HCT116 (cell line): ENCODE data around the gene SMAD2. TPM values are rescaled to one million over a fixed set of nuclear protein-coding genes. Genes with fewer than 3 reads are reported as not detected.

Experiments
- ATAC-seq: fragments of 200-7000 bp; cut with Tn5 transposase; 2 replicates; pipeline ENCODE4 v1.9.1; 2020; ENCODE audit warnings: mild to moderate bottlenecking, moderate library complexity
- BruUV-seq: library from RNA; stranded (reverse); fragments of 400-500 nt; replicated peaks from 2 replicates; lab custom pipeline; 2021; lab: Mats Ljungman, UMichigan
- CTCF ChIA-PET: fragments of 300-600 bp; sonication (Branson Sonifier 250); formaldehyde crosslinking; loops from one replicate; lab custom pipeline; 2021; ENCODE audit warnings: antibody characterized with exemption; lab: Charles Lee
- POLR2A ChIA-PET: fragments of 300-600, 350-600 bp; sonication (Branson Sonifier 250); formaldehyde crosslinking; loops from one replicate; lab custom pipeline; 2021; ENCODE audit warnings: antibody characterized with exemption; lab: Charles Lee
- RAD21 ChIA-PET, 2 experiments: fragments of 300-600 bp; sonication (Branson Sonifier 250); formaldehyde crosslinking; loops; one replicate each; lab custom pipeline; 2023; ENCODE audit warnings: low total read pairs in 2 of 2; ENCODE audit not compliant: uncharacterized antibody in 2 of 2, unreplicated experiment in 2 of 2, low non-redundant PET in 1 of 2; lab: Charles Lee
- DNase-seq: peaks from one replicate; pipeline ENCODE4 v3.0.0-alpha.2; 2010; ENCODE audit warnings: low read depth, low spot score
- H2AFZ ChIP-seq: fragments of 200-600 bp; shearing (Covaris generic), sonication (generic); 2 replicates; pipeline ENCODE4 v1.6.1; 2017; ENCODE audit warnings: low read depth, mixed run types, mixed read lengths, antibody characterized with exemption, low read length; ENCODE audit not compliant: poor library complexity, severe bottlenecking
- H3K27ac ChIP-seq: 2 replicates; pipeline ENCODE4 v1.5.1; 2012; ENCODE audit warnings: low read depth, low read length
- H3K27me3 ChIP-seq: fragments of 200-600 bp; sonication (generic); 2 replicates; pipeline ENCODE4 v1.6.1; 2016; ENCODE audit warnings: mixed run types, low read length, mixed read lengths; ENCODE audit not compliant: insufficient read depth
- H3K36me3 ChIP-seq, 2 experiments: fragments of 200-500 bp in 1 of 2; fragments of 200-600 bp in 1 of 2; sonication (Bioruptor generic) in 1 of 2; sonication (generic) in 1 of 2; 2 replicates each; pipeline versions ENCODE4 v1.5.1 to v1.6.1; 2014 to 2016; ENCODE audit warnings: low read length in 2 of 2, inconsistent platforms in 1 of 2, mixed read lengths in 1 of 2, mixed run types in 1 of 2; ENCODE audit not compliant: insufficient read depth in 2 of 2, control insufficient read depth in 1 of 2
- H3K4me1 ChIP-seq, 2 experiments: fragments of 200-600 bp in 1 of 2; sonication (generic) in 1 of 2; 2 replicates each; pipeline versions ENCODE4 v1.5.1 to v1.6.1; 2012 to 2017; ENCODE audit warnings: low read length in 2 of 2, inconsistent platforms in 1 of 2, mild to moderate bottlenecking in 1 of 2, mixed read lengths in 1 of 2, mixed run types in 1 of 2, moderate library complexity in 1 of 2; ENCODE audit not compliant: insufficient read depth in 2 of 2, control insufficient read depth in 1 of 2
- H3K4me2 ChIP-seq: fragments of 200-600 bp; sonication (generic); 2 replicates; pipeline ENCODE4 v1.6.1; 2017; ENCODE audit warnings: mixed run types, low read length, mixed read lengths
- H3K4me3 ChIP-seq, 2 experiments: fragments of 200-600 bp in 1 of 2; sonication (generic) in 1 of 2; replicated peaks in 1 of 2; 2 replicates each; pipeline ENCODE4 v1.5.1; 2011 to 2016; ENCODE audit warnings: low read length in 2 of 2, control low read depth in 1 of 2, low read depth in 1 of 2, mild to moderate bottlenecking in 1 of 2, mixed read lengths in 1 of 2, mixed run types in 1 of 2
- H3K79me2 ChIP-seq: fragments of 200-600 bp; sonication (generic); 2 replicates; pipeline ENCODE4 v1.6.1; 2017; ENCODE audit warnings: mild to moderate bottlenecking, mixed run types, low read length, moderate library complexity, mixed read lengths; ENCODE audit not compliant: insufficient read depth
- H3K9ac ChIP-seq: fragments of 200-600 bp; sonication (generic); 2 replicates; pipeline ENCODE4 v1.6.1; 2016; ENCODE audit warnings: low read length, mixed read lengths
- H3K9me2 ChIP-seq: fragments of 200-600 bp; sonication (generic), shearing (Covaris generic); 2 replicates; pipeline ENCODE4 v1.6.1; 2017; ENCODE audit warnings: mixed run types, mild to moderate bottlenecking, moderate library complexity; ENCODE audit not compliant: insufficient read depth
- H3K9me3 ChIP-seq, 2 experiments: fragments of 200-500 bp in 1 of 2; fragments of 200-600 bp in 1 of 2; sonication (Bioruptor generic) in 1 of 2; sonication (generic) in 1 of 2; 2 replicates each; pipeline ENCODE4 v1.6.1; 2014 to 2017; ENCODE audit warnings: low read length in 2 of 2, mixed read lengths in 2 of 2, inconsistent platforms in 1 of 2, low read depth in 1 of 2, mild to moderate bottlenecking in 1 of 2, mixed run types in 1 of 2, moderate library complexity in 1 of 2; ENCODE audit not compliant: control insufficient read depth in 1 of 2, insufficient read depth in 1 of 2
- H4K20me1 ChIP-seq: fragments of 200-600 bp; sonication (generic), shearing (Covaris generic); 2 replicates; pipeline ENCODE4 v1.6.1; 2017; ENCODE audit warnings: mixed run types, mild to moderate bottlenecking, moderate library complexity; ENCODE audit not compliant: insufficient read depth
- CEBPB ChIP-seq: IDR thresholded peaks from 2 replicates; pipeline ENCODE4 v1.6.1; 2012; ENCODE audit warnings: low read depth
- EGR1 ChIP-seq: IDR thresholded peaks from 2 replicates; pipeline ENCODE4 v1.6.1; 2012; ENCODE audit warnings: low read depth
- ELF1 ChIP-seq: IDR thresholded peaks from 2 replicates; pipeline ENCODE4 v1.6.1; 2012; ENCODE audit warnings: low read depth, borderline replicate concordance
- EZH2 ChIP-seq: fragments of 200-600 bp; sonication (generic); IDR thresholded peaks from 2 replicates; pipeline ENCODE4 v1.6.1; 2017; ENCODE audit warnings: antibody characterized with exemption, mixed run types
- EZH2phosphoT487 ChIP-seq: fragments of 200-600 bp; IDR thresholded peaks from 2 replicates; pipeline ENCODE4 v1.6.1; 2018; ENCODE audit warnings: antibody characterized with exemption, borderline replicate concordance
- FOSL1 ChIP-seq: IDR thresholded peaks from 2 replicates; pipeline ENCODE4 v1.6.1; 2012; ENCODE audit warnings: low read depth
- JUND ChIP-seq: IDR thresholded peaks from 2 replicates; pipeline ENCODE4 v1.6.1; 2012
- POLR2A ChIP-seq: IDR thresholded peaks from 2 replicates; pipeline ENCODE4 v1.7.0; 2011; ENCODE audit warnings: borderline replicate concordance; ENCODE audit not compliant: insufficient read depth, insufficient read length; ENCODE audit errors: extremely low read depth
- RAD21 ChIP-seq: IDR thresholded peaks from 2 replicates; pipeline ENCODE4 v1.6.1; 2012; ENCODE audit warnings: low read depth, mild to moderate bottlenecking
- SIN3A ChIP-seq: IDR thresholded peaks from 2 replicates; pipeline ENCODE4 v1.6.1; 2012; ENCODE audit warnings: low read depth
- SRF ChIP-seq: IDR thresholded peaks from 2 replicates; pipeline ENCODE4 v1.6.1; 2012; ENCODE audit warnings: low read depth
- TCF7L2 ChIP-seq: IDR thresholded peaks from 2 replicates; pipeline ENCODE4 v1.7.0; 2011; ENCODE audit warnings: borderline replicate concordance, inconsistent platforms; ENCODE audit not compliant: insufficient read depth, insufficient read length; ENCODE audit errors: extremely low read depth
- YY1 ChIP-seq: IDR thresholded peaks from 2 replicates; pipeline ENCODE4 v1.6.1; 2011; ENCODE audit warnings: low read length, low read depth, moderate library complexity, mild to moderate bottlenecking; ENCODE audit not compliant: insufficient replicate concordance; ENCODE audit errors: extremely low read depth
- ZFX ChIP-seq: fragments of 450-650 bp; IDR thresholded peaks from 2 replicates; pipeline ENCODE4 v1.6.1; 2017
- ZNF274 ChIP-seq: fragments of 200-500 bp; sonication (Bioruptor generic); IDR thresholded peaks from 2 replicates; pipeline ENCODE4 v1.6.1; 2014; ENCODE audit warnings: mild to moderate bottlenecking, low read depth, low read length, inconsistent platforms
- intact Hi-C: fragments of 100-400 bp; cut with micrococcal nuclease; formaldehyde crosslinking; loops from 2 replicates; pipeline ENCODE4 v1.10.0; 2022
- total RNA-seq: library from RNA; stranded (reverse); gene quantifications from one replicate; pipeline ENCODE4 v1.2.1, GENCODE V29; 2021; ENCODE audit not compliant: unreplicated experiment
- TF ChIP-seq, protein P1 (sequence below): IDR thresholded peaks from 2 replicates; pipeline ENCODE4 v1.6.1; 2011; ENCODE audit warnings: mild to moderate bottlenecking, low read length, moderate library complexity; ENCODE audit not compliant: insufficient replicate concordance; ENCODE audit errors: extremely low read depth
- TF ChIP-seq, protein P2 (sequence below), 3 experiments: fragments of 200-600 bp in 1 of 3; sonication (generic) in 1 of 3; IDR thresholded peaks in 2 of 3; conservative IDR thresholded peaks in 1 of 3; 2 replicates each; pipeline ENCODE4 v1.5.1; 2012 to 2017; ENCODE audit warnings: low read depth in 2 of 3, low read length in 2 of 3, antibody characterized with exemption in 1 of 3, borderline replicate concordance in 1 of 3, control low read depth in 1 of 3, mild to moderate bottlenecking in 1 of 3, mixed read lengths in 1 of 3, mixed run types in 1 of 3, moderate library complexity in 1 of 3; ENCODE audit not compliant: insufficient read depth in 1 of 3
- TF ChIP-seq, protein P3 (sequence below): IDR thresholded peaks from 2 replicates; pipeline ENCODE4 v1.6.1; 2012; ENCODE audit warnings: low read depth
- TF ChIP-seq, protein P4 (sequence below): IDR thresholded peaks from 2 replicates; pipeline ENCODE4 v1.6.1; 2012

The SMAD2 gene
- total RNA-seq, 1 experiment from 2014 or later = 130 TPM

DNA sequence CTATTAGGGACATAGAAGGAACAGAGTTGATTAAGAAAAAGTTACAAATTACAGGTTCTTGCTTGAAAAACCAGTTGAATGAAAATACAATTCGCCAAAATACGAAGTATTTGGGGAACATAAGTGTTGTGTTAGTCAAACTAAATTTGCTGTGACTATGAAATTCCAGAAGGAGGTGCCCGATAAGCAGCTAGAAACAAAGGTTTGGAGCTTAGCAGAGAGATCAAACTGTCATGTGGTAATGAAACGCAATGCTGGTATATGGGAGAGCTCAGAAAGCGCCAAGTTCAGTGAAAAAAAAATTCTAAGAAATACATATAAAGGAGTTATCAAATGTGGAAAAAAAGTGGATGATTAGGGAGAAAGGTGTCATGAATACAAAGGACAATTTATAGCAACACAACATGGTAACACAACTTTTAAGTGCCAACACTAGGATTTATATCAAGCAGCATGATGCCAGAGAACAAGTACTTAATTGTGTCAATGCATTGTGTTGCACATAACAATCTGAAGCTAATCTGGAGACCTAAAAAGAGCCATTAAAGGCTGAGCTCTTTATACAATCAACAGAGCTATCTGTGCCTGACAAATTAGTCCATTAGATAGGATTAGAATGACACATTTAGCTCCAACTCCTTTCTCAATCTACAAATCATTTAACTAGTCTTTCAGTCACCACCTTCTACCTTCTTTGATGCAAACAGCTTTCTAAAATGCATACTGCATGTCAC, 31.2 kb downstream of the SMAD2 start:
- no peak overlapping the region for H3K9ac ChIP-seq
- H3K27me3 ChIP-seq = no peaks in the 10 kb centered on the region
- intact Hi-C loops = no loop called here
- DNase-seq (no peak), ATAC-seq (no peak)
- H2AFZ ChIP-seq = no peak overlapping the region
- no TSS peak for BruUV-seq
- no peaks in the 10 kb centered on the region for H3K9me2 ChIP-seq
- 0 out of 4 replicates have a peak, but pooled peaks cover 0 to 4% of the 10 kb centered on the region in 2 experiments for H3K36me3 ChIP-seq
- no peak overlapping the region for H3K27ac ChIP-seq
- ChIA-PET RAD21 (no interaction called here), CTCF (interaction anchor here (0.9 kb wide), 1 partner anchor 14 kb away, joined by 3 read pairs; no protein-coding TSS in a partner anchor), POLR2A (no interaction called here)
- no peaks in the 10 kb centered on the region; a peak in 1 of 4 replicates for H3K9me3 ChIP-seq
- peaks cover 17 to 28% of the 10 kb centered on the region in 2 experiments for H3K4me1 ChIP-seq
- H3K4me3 ChIP-seq = no peak overlapping the region
- H4K20me1 ChIP-seq = peaks cover 10% of the 10 kb centered on the region; the same call in 1 of the 2 replicates
- TF ChIP-seq SRF = no peak
- no peak for TF ChIP-seq POLR2A
- no peak for TF ChIP-seq JUND
- no peak for TF ChIP-seq CEBPB
- TF ChIP-seq, protein P1, sequence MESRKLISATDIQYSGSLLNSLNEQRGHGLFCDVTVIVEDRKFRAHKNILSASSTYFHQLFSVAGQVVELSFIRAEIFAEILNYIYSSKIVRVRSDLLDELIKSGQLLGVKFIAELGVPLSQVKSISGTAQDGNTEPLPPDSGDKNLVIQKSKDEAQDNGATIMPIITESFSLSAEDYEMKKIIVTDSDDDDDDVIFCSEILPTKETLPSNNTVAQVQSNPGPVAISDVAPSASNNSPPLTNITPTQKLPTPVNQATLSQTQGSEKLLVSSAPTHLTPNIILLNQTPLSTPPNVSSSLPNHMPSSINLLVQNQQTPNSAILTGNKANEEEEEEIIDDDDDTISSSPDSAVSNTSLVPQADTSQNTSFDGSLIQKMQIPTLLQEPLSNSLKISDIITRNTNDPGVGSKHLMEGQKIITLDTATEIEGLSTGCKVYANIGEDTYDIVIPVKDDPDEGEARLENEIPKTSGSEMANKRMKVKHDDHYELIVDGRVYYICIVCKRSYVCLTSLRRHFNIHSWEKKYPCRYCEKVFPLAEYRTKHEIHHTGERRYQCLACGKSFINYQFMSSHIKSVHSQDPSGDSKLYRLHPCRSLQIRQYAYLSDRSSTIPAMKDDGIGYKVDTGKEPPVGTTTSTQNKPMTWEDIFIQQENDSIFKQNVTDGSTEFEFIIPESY = no peak
- no peak for TF ChIP-seq YY1
- TF ChIP-seq ZNF274 = no peak
- TF ChIP-seq, protein P2, sequence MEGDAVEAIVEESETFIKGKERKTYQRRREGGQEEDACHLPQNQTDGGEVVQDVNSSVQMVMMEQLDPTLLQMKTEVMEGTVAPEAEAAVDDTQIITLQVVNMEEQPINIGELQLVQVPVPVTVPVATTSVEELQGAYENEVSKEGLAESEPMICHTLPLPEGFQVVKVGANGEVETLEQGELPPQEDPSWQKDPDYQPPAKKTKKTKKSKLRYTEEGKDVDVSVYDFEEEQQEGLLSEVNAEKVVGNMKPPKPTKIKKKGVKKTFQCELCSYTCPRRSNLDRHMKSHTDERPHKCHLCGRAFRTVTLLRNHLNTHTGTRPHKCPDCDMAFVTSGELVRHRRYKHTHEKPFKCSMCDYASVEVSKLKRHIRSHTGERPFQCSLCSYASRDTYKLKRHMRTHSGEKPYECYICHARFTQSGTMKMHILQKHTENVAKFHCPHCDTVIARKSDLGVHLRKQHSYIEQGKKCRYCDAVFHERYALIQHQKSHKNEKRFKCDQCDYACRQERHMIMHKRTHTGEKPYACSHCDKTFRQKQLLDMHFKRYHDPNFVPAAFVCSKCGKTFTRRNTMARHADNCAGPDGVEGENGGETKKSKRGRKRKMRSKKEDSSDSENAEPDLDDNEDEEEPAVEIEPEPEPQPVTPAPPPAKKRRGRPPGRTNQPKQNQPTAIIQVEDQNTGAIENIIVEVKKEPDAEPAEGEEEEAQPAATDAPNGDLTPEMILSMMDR (IDR thresholded peaks at IDR 0.05 in 2 of 3, conservative IDR thresholded peaks at IDR 0.05 in 1 of 3; ENCODE audit: borderline replicate concordance in 1 of 3, insufficient read depth in 1 of 3, low read depth in 2 of 3, low read length in 2 of 3) = no peak
- TF ChIP-seq EZH2phosphoT487 = no peak
- no peak for TF ChIP-seq SIN3A
- TF ChIP-seq EGR1 = no peak
- no peak for TF ChIP-seq FOSL1
- TF ChIP-seq ZFX = no peak
- TF ChIP-seq RAD21 = no peak
- TF ChIP-seq, protein P3, sequence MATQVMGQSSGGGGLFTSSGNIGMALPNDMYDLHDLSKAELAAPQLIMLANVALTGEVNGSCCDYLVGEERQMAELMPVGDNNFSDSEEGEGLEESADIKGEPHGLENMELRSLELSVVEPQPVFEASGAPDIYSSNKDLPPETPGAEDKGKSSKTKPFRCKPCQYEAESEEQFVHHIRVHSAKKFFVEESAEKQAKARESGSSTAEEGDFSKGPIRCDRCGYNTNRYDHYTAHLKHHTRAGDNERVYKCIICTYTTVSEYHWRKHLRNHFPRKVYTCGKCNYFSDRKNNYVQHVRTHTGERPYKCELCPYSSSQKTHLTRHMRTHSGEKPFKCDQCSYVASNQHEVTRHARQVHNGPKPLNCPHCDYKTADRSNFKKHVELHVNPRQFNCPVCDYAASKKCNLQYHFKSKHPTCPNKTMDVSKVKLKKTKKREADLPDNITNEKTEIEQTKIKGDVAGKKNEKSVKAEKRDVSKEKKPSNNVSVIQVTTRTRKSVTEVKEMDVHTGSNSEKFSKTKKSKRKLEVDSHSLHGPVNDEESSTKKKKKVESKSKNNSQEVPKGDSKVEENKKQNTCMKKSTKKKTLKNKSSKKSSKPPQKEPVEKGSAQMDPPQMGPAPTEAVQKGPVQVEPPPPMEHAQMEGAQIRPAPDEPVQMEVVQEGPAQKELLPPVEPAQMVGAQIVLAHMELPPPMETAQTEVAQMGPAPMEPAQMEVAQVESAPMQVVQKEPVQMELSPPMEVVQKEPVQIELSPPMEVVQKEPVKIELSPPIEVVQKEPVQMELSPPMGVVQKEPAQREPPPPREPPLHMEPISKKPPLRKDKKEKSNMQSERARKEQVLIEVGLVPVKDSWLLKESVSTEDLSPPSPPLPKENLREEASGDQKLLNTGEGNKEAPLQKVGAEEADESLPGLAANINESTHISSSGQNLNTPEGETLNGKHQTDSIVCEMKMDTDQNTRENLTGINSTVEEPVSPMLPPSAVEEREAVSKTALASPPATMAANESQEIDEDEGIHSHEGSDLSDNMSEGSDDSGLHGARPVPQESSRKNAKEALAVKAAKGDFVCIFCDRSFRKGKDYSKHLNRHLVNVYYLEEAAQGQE = no peak
- TF ChIP-seq ELF1 = no peak
- TF ChIP-seq TCF7L2 = no peak
- TF ChIP-seq EZH2 = no peak
- TF ChIP-seq, protein P4, sequence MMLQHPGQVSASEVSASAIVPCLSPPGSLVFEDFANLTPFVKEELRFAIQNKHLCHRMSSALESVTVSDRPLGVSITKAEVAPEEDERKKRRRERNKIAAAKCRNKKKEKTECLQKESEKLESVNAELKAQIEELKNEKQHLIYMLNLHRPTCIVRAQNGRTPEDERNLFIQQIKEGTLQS = no peak
- no peak overlapping the region; the same call in 1 of the 2 replicates for H3K4me2 ChIP-seq
- H3K79me2 ChIP-seq = peaks cover 100% of the 10 kb centered on the region
